HepG2 (cell line): ENCODE measurements around the gene C20orf204. TPM values are rescaled to one million over a fixed set of nuclear protein-coding genes. Genes with fewer than 3 reads are reported as not detected.

ENCODE experiments used
- ATF3 ChIP-seq: sonication (generic); formaldehyde crosslinking; IDR thresholded peaks from 2 replicates; pipeline ENCODE4 v1.4.0; 2020; ENCODE audit warnings: missing genetic modification reagents
- BCLAF1 ChIP-seq: fragments of 450-650 bp; IDR thresholded peaks from 2 replicates; pipeline ENCODE4 v1.6.1; 2017; ENCODE audit warnings: mild to moderate bottlenecking
- CHCHD3 ChIP-seq: sonication (generic); formaldehyde crosslinking; IDR thresholded peaks from 2 replicates; pipeline ENCODE4 v1.8.0; 2022; ENCODE audit warnings: mild to moderate bottlenecking, missing genetic modification reagents, moderate library complexity
- EZH2 ChIP-seq: conservative IDR thresholded peaks from 2 replicates; pipeline ENCODE4 v1.6.1; 2012; ENCODE audit warnings: mild to moderate bottlenecking, low read depth, low read length, moderate library complexity
- HMGXB4 ChIP-seq, 2 experiments: sonication (generic) in 1 of 2; formaldehyde crosslinking in 1 of 2; IDR thresholded peaks; 2 replicates each; pipeline versions ENCODE4 v1.4.0 to v1.6.1; 2018 to 2020; ENCODE audit warnings: missing genetic modification reagents in 2 of 2, borderline replicate concordance in 1 of 2, low read depth in 1 of 2, mild to moderate bottlenecking in 1 of 2, missing biosample characterization in 1 of 2
- KAT7 ChIP-seq: IDR thresholded peaks from 2 replicates; pipeline ENCODE4 v1.6.1; 2018; ENCODE audit warnings: borderline replicate concordance, missing compliant biosample characterization
- KDM6A ChIP-seq: IDR thresholded peaks from 2 replicates; pipeline ENCODE4 v1.6.1; 2016; ENCODE audit warnings: low read depth
- PHF8 ChIP-seq: sonication (generic); formaldehyde crosslinking; IDR thresholded peaks from 2 replicates; pipeline ENCODE4 v1.5.0; 2020; ENCODE audit warnings: missing genetic modification reagents
- SSRP1 ChIP-seq: IDR thresholded peaks from 2 replicates; pipeline ENCODE4 v1.6.1; 2016; ENCODE audit warnings: control low read depth
- TCF7 ChIP-seq: sonication (generic); IDR thresholded peaks from 2 replicates; pipeline ENCODE4 v1.6.1; 2016; ENCODE audit warnings: antibody characterized with exemption, low read depth
- ZNF292 ChIP-seq: sonication (generic); formaldehyde crosslinking; IDR thresholded peaks from 2 replicates; pipeline ENCODE4 v1.8.1; 2022; ENCODE audit warnings: mild to moderate bottlenecking, low read depth, missing genetic modification reagents, borderline replicate concordance
- ZNF580 ChIP-seq: IDR thresholded peaks from 2 replicates; pipeline ENCODE4 v1.6.1; 2016; ENCODE audit warnings: low read depth, borderline replicate concordance
- ZNF589 ChIP-seq: sonication (generic); formaldehyde crosslinking; conservative IDR thresholded peaks from 2 replicates; pipeline ENCODE4 v1.8.0; 2022; ENCODE audit warnings: mild to moderate bottlenecking, moderate library complexity, missing genetic modification reagents
- ZNF646 ChIP-seq: sonication (generic); formaldehyde crosslinking; IDR thresholded peaks from 2 replicates; pipeline ENCODE4 v1.9.0; 2021; ENCODE audit warnings: mild to moderate bottlenecking, missing genetic modification reagents
- ZSCAN5A ChIP-seq: sonication (generic); formaldehyde crosslinking; IDR thresholded peaks from 2 replicates; pipeline ENCODE4 v1.8.0; 2022; ENCODE audit warnings: mild to moderate bottlenecking, missing genetic modification reagents, borderline replicate concordance
- polyA plus RNA-seq, 8 experiments: library from polyadenylated mRNA; depleted of rRNA in 3 of 8; stranded (reverse) in 7 of 8; unstranded in 1 of 8; fragments of >200 nt; fragmentation: Illumina TruSeq in 4 of 8; extraction: Trizol in 4 of 8; gene quantifications; 2 replicates each; pipeline versions ENCODE4 v1.2.1 to v1.2.3, GENCODE V29; 2011 to 2016; ENCODE audit warnings: low read depth in 4 of 8, missing spikeins in 1 of 8, mixed read lengths in 1 of 8; ENCODE audit not compliant: insufficient read depth in 1 of 8
- total RNA-seq, 5 experiments: library from RNA; depleted of rRNA; stranded (reverse); fragments of >200 nt; fragmentation: Illumina TruSeq; extraction: Trizol; gene quantifications; 2 replicates each; pipeline ENCODE4 v1.2.3, GENCODE V29; 2016; ENCODE audit warnings: low read depth in 1 of 5

The C20orf204 gene
- total and polyA plus RNA-seq, 2 of the 13 experiments (the other 11 are each of a cell fraction or from before 2014, with no cell fraction given): 22.1 to 80.0 TPM

- no peak for TF ChIP-seq ZNF646
- TF ChIP-seq ZNF589 (CRISPR knock-in tag): no peak
- no peak for TF ChIP-seq KDM6A (CRISPR knock-in tag)
- peak; percentile 86 to 91 for TF ChIP-seq HMGXB4 (CRISPR knock-in tag; IDR thresholded peaks at IDR 0.05; ENCODE audit: borderline replicate concordance in 1 of 2, low read depth in 1 of 2)
- TF ChIP-seq EZH2: no peak
- peak; percentile 62; the same call in 1 of the 2 replicates for TF ChIP-seq CHCHD3 (CRISPR knock-in tag)
- TF ChIP-seq TCF7: no peak
- no peak for TF ChIP-seq BCLAF1
- TF ChIP-seq KAT7: peak; percentile 57; the same call in 1 of the 2 replicates
- peak; percentile 15; the same call in 1 of the 2 replicates for TF ChIP-seq ZNF292 (CRISPR knock-in tag)
- TF ChIP-seq PHF8 (CRISPR knock-in tag): peak; percentile 47
- peak; percentile 84 for TF ChIP-seq SSRP1 (CRISPR knock-in tag)
- TF ChIP-seq ATF3 (CRISPR knock-in tag): peak; percentile 2; the same call in 1 of the 2 replicates
- TF ChIP-seq ZNF580: no peak; the same call in 1 of the 2 replicates
- TF ChIP-seq ZSCAN5A (CRISPR knock-in tag): peak; percentile 94; the same call in 1 of the 2 replicates
Observed at GRCh38 chr20:64050261-64051032, 14.5 kb downstream of the C20orf204 start (continued).
